ENCODE measurements around the gene CLEC18A.
"Not testable (repeated sequence)": the region's sequence is repeated elsewhere in the genome, so short reads cannot be mapped to it uniquely, and the experiment has no call there.

CLEC18A gene

GRCh38 chr16:69950411-69950810 lies 723 bp upstream of the CLEC18A start:
- FAIRE-seq; DNase-seq (ENCODE audit: insufficient read length, low spot score): not testable (repeated sequence)

DNA sequence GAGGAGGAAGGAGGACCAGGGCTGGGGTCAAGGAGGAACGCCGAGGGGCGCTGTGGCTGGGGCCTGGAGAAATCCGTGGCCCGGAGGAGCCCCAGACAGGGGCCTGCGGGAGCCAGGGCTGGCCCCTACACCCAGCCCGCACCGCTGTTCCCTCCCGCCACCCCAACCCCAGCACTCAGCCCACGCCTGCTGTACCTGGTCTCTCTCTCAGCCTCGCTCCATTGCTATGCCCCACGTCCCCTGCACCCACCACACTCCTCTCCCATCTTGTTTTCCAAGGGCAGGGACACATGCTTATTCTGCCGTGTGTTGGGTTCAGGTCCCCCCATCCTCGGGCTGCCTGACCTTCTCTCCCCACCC lies 518 bp downstream of the CLEC18A start:
- FAIRE-seq; DNase-seq (ENCODE audit: insufficient read length, low spot score): not testable (repeated sequence)

- not testable (repeated sequence) for FAIRE-seq; DNase-seq (ENCODE audit: insufficient read length, low spot score)
These were observed 982 bp downstream of the CLEC18A start for GRCh38 chr16:69952116-69952515.

DNA sequence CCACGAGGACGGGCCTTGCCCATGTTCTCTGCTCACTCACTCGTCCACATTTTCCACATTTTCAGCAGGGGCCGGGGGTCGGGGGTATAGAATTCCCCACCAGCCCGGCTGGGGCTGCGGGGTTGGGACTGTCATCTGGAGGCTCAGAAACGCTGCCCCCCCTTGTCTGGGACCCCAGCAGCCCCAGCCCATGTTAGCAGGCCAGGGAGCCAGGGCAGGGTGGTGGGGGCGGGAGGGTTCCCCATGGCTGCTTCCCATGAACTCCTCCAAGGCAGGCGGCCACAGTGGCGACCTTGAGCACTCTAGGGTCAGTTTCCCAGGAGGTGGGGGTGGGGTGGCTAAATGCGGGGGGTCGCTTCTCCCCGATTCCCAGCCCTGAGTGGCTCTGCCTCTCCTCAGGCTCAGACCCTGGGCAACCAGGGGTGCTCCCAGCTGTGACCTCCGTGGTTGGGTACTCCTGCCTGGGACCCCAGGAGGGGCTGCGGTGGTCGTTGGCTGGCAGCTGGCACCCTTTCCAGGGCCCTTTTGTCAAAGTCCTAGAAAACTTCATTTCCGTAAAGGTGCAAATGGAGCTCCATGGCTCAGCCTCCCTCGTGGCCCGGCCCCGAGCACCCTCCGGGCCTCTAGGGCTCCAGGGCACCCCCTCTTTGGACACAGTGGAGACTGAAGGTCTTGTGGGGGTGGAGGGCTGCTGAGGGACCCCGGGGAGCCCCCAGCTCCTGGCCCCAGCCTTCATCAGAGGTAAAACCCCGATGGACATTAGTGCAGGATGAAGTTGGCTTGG lies 1.6 kb downstream of the CLEC18A start:
- not testable (repeated sequence) for DNase-seq (ENCODE audit: insufficient read length, low spot score); FAIRE-seq

- FAIRE-seq; DNase-seq (ENCODE audit: insufficient read length, low spot score): not testable (repeated sequence)
These were observed 3.1 kb downstream of the CLEC18A start for GRCh38 chr16:69954241-69954640.

DNA sequence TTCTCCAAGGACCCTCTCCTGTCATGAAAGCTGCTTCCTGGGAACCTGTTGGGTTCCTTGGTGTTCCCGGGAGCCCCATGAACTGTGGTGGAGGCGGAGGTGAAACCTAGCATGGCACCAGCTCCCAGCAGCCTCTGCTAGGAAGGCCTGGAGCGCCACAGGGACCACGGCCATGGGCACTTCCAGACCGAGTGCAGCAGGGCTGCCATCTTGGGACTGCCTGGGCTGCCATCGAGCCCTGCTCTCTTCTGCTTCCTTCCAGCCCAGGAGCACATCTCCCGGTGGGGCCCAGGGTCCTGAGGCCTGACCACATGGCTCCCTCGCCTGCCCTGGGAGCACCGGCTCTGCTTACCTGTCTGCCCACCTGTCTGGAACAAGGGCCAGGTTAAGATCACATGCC lies 12.2 kb downstream of the CLEC18A start:
- not testable (repeated sequence) for FAIRE-seq; DNase-seq (ENCODE audit: insufficient read length, low spot score)

- not testable (repeated sequence) for DNase-seq (ENCODE audit: insufficient read length, low spot score); FAIRE-seq
These were observed 14.0 kb downstream of the CLEC18A start for GRCh38 chr16:69964960-69965660.

- FAIRE-seq; DNase-seq (ENCODE audit: insufficient read length, low spot score): not testable (repeated sequence)
These were observed 14.5 kb downstream of the CLEC18A start for GRCh38 chr16:69965661-69966054.

DNA sequence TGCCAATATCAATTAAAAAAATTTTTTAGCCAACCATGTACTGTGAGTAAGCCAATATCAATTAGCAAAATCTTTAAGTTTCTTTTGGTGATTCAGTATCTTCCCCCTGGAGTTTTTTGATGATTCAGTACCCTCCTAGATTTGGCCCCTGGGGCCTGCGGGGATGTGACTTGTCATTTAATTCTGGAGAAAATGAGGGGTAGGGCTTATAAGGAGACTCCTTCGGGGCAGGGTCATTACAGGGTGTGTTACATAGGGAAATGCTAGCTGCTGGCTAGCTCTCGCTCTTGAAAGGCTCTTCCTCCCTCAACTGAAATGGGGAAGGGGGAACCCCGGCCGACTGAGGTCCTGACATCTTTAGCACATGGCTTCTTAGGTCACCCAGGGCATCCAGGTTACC lies 16.6 kb downstream of the CLEC18A start:
- not testable (repeated sequence) for FAIRE-seq

GRCh38 chr16:69968125-69968524 lies 17.0 kb downstream of the CLEC18A start:
- not testable (repeated sequence) for DNase-seq (ENCODE audit: insufficient read length, low spot score); FAIRE-seq

More for the DNA sequence above, 16.6 kb downstream of the CLEC18A start:
- not testable (repeated sequence) for DNase-seq (ENCODE audit: insufficient read length, low spot score)

DNA sequence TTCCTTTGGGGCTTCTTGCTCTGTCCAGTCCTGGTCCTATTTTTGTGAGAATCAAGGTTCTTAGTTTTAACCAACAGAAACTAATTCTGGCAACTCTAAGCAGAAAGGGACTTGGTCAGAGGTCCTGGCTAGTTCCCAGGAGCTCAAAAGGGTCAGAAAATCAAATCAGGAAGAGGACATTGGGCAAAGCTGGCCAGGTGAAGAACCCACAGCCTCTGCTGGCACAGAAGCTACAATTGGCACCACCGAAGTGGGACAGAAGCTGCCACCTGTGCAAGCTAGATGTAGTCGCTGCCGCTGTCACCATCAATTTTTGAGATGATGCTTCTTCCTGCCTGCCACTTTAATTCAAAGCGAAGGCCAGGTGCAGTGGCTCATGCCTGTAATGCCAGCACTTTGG lies 18.5 kb downstream of the CLEC18A start:
- not testable (repeated sequence) for FAIRE-seq; DNase-seq (ENCODE audit: insufficient read length, low spot score)

DNA sequence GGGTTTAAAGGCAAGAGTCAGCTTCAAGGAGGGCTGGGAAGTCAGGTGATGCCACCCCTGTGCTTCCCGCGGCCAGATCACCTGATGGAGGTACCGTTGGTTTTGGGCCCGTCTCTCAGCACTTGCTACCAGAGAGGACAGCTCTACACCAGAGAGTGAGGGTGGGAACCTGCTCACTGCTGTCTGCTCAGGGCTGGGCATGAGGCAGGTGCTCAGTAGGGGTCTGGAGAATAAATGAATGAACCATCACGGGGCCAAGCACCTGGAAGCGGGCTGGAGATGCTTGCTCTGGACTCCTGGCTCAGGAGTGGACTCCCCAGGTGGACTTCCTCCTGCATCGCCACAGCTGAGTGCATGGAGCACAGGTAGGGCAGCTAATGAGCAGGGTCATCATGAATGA lies 21.0 kb downstream of the CLEC18A start:
- not testable (repeated sequence) for FAIRE-seq

GRCh38 chr16:69972935-69973334 lies 21.8 kb downstream of the CLEC18A start:
- DNase-seq (ENCODE audit: insufficient read length, low spot score); FAIRE-seq: not testable (repeated sequence)

More for the DNA sequence above, 21.0 kb downstream of the CLEC18A start:
- not testable (repeated sequence) for DNase-seq (ENCODE audit: insufficient read length, low spot score)

DNA sequence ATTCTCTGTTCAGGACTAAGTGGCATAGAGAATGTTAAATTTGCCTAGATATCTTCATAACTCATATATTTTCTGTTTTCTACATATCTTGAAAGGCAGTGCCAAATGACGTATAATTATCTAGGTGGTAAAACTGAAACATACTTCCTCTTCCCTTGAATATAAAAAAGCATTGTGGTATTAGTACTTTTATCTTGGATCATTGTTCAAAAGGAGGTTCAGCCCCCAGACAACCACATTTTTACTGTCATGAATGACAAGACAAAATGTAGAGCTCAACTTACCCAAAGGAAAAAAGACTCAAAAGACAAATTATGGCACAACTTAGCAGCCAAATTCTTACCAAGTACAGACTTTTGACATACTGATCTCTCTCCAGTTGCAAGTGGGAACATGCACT lies 34.1 kb downstream of the CLEC18A start:
- not testable (repeated sequence) for DNase-seq (ENCODE audit: insufficient read length, low spot score); FAIRE-seq

- not testable (repeated sequence) for DNase-seq (ENCODE audit: insufficient read length, low spot score); FAIRE-seq
These were observed 46.8 kb downstream of the CLEC18A start for GRCh38 chr16:69997956-69998355.

DNA sequence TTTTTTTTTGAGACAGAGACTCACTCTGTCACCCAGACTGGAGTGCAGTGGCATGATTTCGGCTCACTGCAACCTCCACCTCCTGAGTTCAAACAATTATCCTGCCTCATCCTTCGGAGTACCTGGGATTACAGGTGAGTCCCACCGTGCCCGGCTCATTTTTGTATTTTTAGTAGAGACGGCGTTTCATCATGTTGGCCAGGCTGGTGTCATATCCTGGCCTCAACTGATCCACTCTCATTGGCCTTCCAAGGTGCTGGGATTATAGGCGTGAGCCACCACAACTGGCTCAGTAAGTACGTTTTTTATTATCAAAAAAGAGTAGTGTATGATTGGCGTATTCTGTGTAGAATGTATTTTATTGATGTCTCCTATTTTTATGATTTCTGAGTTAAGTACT lies 48.7 kb downstream of the CLEC18A start:
- not testable (repeated sequence) for DNase-seq (ENCODE audit: insufficient read length, low spot score); FAIRE-seq

DNA sequence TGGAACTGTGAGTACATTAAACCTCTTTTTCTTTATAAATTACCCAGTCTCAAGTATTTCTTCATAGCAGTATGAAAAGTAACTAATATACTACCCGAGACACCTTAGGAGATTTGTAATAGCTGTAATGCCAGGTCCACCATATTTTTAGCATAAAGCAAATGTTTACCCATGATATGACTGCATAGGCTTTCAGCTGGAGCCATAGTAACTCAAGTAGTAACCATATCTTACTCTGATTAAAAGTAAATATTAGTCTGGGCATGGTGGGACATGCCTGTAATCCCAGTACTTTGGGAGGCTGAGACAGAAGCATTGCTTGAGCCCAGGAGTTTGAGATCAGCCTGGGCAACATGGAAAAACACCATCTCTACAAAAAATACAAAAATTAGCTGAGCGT lies 52.4 kb downstream of the CLEC18A start:
- DNase-seq (ENCODE audit: insufficient read length, low spot score) = not testable (repeated sequence)

DNA sequence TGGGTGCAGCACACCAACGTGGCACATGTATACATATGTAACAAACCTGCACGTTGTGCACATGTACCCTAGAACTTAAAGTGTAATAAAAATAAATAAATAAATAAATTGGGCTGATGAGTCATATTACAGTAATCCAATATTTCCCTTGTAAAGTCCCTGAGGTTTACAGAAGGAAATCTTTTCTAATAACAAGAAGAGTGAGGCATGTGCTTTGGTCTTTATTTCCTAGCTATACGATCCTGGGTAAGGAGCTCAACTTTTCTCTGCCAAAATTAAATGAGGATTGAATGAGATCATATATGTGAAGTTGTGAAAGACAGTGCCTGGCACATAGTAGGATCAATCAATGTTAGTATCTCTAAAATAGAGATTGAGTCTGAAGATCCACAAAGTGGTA lies 57.5 kb downstream of the CLEC18A start:
- not testable (repeated sequence) for DNase-seq (ENCODE audit: insufficient read length, low spot score); FAIRE-seq

More for the DNA sequence above, 52.4 kb downstream of the CLEC18A start:
- FAIRE-seq = not testable (repeated sequence)

DNA sequence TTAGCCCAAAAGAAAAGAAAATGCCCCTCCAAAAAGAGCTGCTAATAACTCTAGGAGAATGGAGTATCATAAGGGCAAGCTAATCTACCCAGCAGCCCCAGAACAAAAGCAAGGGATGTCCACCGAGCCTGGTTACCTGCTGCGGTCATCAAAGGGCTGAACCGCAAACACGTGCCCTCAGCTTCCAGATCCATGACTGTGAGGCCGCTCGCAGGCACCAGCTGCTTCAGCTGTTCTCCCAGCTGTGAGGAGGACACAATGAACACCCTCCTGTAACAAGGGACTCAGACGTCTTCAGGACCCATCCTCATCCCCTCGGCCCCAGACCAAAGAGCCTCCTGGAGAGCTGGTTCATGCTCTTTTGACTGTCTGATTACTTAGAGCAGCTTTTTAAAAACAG lies 59.5 kb downstream of the CLEC18A start:
- not testable (repeated sequence) for FAIRE-seq; DNase-seq (ENCODE audit: insufficient read length, low spot score)

DNA sequence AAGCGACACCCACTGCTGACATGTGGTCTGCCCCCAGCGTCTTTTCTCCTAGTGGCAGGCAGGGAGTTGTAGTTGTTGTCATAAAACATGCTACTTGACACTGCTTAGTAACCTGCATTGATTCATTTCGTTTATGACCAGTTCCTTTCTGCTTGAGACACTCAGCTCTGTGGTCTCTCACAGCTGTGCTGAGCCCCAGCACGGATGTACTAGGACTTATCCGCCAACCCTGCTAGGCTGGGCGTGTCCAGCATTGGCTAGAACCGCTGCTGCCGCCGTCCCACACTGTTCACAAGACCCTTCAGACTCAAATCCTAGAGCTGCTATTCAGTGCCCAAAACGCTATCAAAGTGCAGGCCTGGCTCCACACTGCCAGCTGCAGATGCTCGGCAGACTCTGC lies 60.0 kb downstream of the CLEC18A start:
- not testable (repeated sequence) for DNase-seq (ENCODE audit: insufficient read length, low spot score); FAIRE-seq

- DNase-seq (ENCODE audit: insufficient read length, low spot score); FAIRE-seq: not testable (repeated sequence)
These were observed 61.2 kb downstream of the CLEC18A start for GRCh38 chr16:70012354-70012753.
